ENCODE data around the gene PIK3AP1.
A peak's percentile ranks its signal among the peaks of the same experiment; 100 is the strongest.
"Not testable (repeated sequence)": the region's sequence is repeated elsewhere in the genome, so short reads cannot be mapped to it uniquely, and the experiment has no call there.

PIK3AP1 gene

GRCh38 chr10:96556003-96556402, 164.3 kb downstream of the PIK3AP1 start:
- Mint-ChIP-seq H3K36me3 (peaks cover 13% of the 10 kb centered on the region), H3K27ac (no peak overlapping the region), H3K27me3 (no peaks in the 10 kb centered on the region), H3K4me3 (no peak overlapping the region), H3K9me3 (no peaks in the 10 kb centered on the region), H3K4me1 (peaks cover 2% of the 10 kb centered on the region)
- no peak for DNase-seq (ENCODE audit: low spot score in 2 of 2)
- no peak for ATAC-seq (ENCODE audit: low read depth)

- no peak overlapping the region for H3K27ac Mint-ChIP-seq
- no peaks in the 10 kb centered on the region for H3K4me1 Mint-ChIP-seq
- no peak for ATAC-seq (ENCODE audit: low read depth)
- H3K9me3 Mint-ChIP-seq: no peaks in the 10 kb centered on the region
- DNase-seq (ENCODE audit: low spot score in 2 of 2): no peak
- peaks cover 7% of the 10 kb centered on the region for H3K36me3 Mint-ChIP-seq
- no peak overlapping the region for H3K4me3 Mint-ChIP-seq
- no peaks in the 10 kb centered on the region for H3K27me3 Mint-ChIP-seq
Measured at GRCh38 chr10:96555330-96555729, 165.0 kb downstream of the PIK3AP1 start.

- ATAC-seq (ENCODE audit: low read depth): no peak
- Mint-ChIP-seq H3K36me3 (peaks cover 22% of the 10 kb centered on the region), H3K27me3 (no peaks in the 10 kb centered on the region), H3K4me3 (no peak overlapping the region), H3K27ac (no peak overlapping the region), H3K4me1 (peaks cover 3% of the 10 kb centered on the region), H3K9me3 (no peaks in the 10 kb centered on the region)
- DNase-seq (ENCODE audit: low spot score in 2 of 2): no peak
Measured at GRCh38 chr10:96548589-96548988, 171.7 kb downstream of the PIK3AP1 start.

GRCh38 chr10:96545558-96545957, 174.8 kb downstream of the PIK3AP1 start:
- H3K27me3 Mint-ChIP-seq; H3K4me3 Mint-ChIP-seq; DNase-seq (ENCODE audit: low spot score in 2 of 2); H3K9me3 Mint-ChIP-seq; ATAC-seq (ENCODE audit: low read depth); H3K4me1 Mint-ChIP-seq: not testable (repeated sequence)
- peak overlapping the region; percentile 45 for H3K27ac Mint-ChIP-seq
- H3K36me3 Mint-ChIP-seq: peaks cover 26% of the 10 kb centered on the region
